ENCODE data around the gene TARDBP.
"Not testable (repeated sequence)": the region's sequence is repeated elsewhere in the genome, so short reads cannot be mapped to it uniquely, and the experiment has no call there.

Gene TARDBP

DNA sequence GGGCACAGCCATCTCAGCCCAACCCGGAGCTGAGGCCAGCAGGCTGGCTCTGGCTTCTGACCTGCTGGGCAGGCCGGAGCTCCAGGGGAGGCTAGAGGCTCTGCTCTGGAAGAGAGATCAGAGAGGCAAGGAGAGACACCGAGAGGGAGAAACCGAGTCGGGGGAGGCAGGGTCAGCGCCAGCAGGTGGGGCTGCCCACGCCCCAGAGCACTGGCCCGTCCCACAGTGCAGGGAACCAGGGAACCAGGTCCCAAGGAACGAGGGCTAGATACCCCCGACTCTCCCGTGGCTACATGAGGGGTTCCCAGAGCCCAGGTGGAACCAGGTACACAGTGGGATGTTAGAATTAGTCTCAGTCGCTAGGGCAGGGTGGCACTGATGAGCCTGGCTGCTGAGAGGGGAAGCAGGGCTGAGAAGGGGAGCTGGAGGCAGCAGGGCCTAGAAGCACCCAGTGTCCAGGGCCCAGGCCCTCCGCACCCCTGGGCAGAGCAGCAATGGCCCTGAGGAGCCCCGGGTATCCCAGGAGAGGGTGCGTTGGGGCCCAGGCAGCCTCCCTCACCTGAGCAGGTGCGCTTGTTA, 32.5 kb downstream of the TARDBP start:
- TF ChIP-seq ZFX (IDR thresholded peaks at IDR 0.05; ENCODE audit: borderline replicate concordance) (no peak), CTCF (IDR thresholded peaks at IDR 0.05) (no peak)

DNA sequence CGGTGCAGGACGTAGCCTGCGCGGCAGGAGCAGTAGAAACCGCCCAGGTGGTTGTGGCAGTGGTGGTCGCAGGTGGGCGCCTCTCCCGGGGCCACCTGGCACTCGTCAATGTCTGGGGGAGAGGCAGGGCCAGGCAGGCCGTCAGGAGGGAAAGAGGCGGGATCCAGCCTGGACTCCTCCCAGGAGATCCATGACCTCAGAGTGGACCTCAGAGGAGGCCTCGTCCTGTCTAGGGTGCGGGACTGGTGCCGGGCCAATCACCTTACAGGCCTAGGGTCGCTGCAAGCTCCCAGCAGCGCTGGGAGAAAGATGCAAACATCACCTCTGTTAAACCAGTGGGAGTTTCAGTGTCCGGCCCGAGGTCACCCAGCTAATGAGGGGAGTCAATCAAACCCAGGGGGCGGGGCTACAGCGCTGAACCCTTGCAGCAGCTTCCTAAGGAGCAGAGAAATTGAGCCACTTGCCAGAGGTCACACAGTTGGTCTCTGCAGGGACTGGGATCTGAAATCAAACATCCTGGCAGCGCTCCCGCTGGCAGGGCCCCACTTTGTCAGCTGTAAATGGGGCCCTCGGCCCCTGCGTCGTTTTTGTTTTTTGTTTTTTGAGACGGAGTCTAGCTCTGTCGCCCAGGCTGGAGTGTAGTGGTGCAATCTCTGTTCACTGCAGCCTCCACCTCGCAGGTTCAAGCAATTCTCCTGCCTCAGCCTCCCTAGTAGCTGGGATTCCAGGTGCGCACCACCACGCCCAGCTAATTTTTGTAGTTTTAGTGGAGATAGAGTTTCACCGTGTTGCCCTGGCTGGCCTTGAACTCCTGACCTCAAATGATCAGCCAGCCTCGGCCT, 33.2 kb downstream of the TARDBP start:
- no peak overlapping the region for H3K27ac ChIP-seq
- no peak for TF ChIP-seq ZFX (IDR thresholded peaks at IDR 0.05; ENCODE audit: borderline replicate concordance)
- TF ChIP-seq CTCF (IDR thresholded peaks at IDR 0.05): no peak

More for the DNA sequence above, 32.5 kb downstream of the TARDBP start:
- no peak overlapping the region for H3K27ac ChIP-seq

GRCh38 chr1:11046270-11046566, 33.8 kb downstream of the TARDBP start:
- TF ChIP-seq ZFX (IDR thresholded peaks at IDR 0.05; ENCODE audit: borderline replicate concordance) (no peak), CTCF (IDR thresholded peaks at IDR 0.05) (no peak)
- no peak overlapping the region for H3K27ac ChIP-seq

GRCh38 chr1:11046625-11047365, 34.3 kb downstream of the TARDBP start, which contains the start of gene MASP2:
TSS of gene MASP2 (minus strand) at chr1:11047239. CDS start at chr1:11047207, 32 bp downstream.
- TF ChIP-seq ZFX (IDR thresholded peaks at IDR 0.05; ENCODE audit: borderline replicate concordance) (no peak), CTCF (IDR thresholded peaks at IDR 0.05) (no peak)
- H3K27ac ChIP-seq: no peak within 1 kb of the TSS

GRCh38 chr1:11051121-11051520, 38.7 kb downstream of the TARDBP start:
- H3K27ac ChIP-seq: not testable (repeated sequence)

GRCh38 chr1:11051781-11052511, 39.5 kb downstream of the TARDBP start:
- no peak for TF ChIP-seq CTCF (IDR thresholded peaks at IDR 0.05)
- TF ChIP-seq ZFX (IDR thresholded peaks at IDR 0.05; ENCODE audit: borderline replicate concordance): no peak

More at GRCh38 chr1:11051781-11052511, 39.5 kb downstream of the TARDBP start:
- no peak overlapping the region for H3K27ac ChIP-seq

Data from 22Rv1 (cell line).